ENCODE data around the gene SLC6A2. TPM values are rescaled to one million over a fixed set of nuclear protein-coding genes. Genes with fewer than 3 reads are reported as not detected.

SLC6A2 gene
- total and polyA plus RNA-seq, 12 donors = 0.17 TPM; not detected in 11

- peaks cover 0 to 7% (median 0%) of the 10 kb centered on the region in 11 donors for H3K9me3 ChIP-seq
- 84 to 86% methylated on average over 3 of the region's 3 CpGs for WGBS, 2 donors
- TF ChIP-seq CTCF (IDR thresholded peaks at IDR 0.05) = no peak
- no peak for ATAC-seq
- no peak overlapping the region for H3K27ac ChIP-seq
- no peak overlapping the region for H3K4me3 ChIP-seq
- intact Hi-C loops (cut with DNase I) = loop anchor here in 3 of 10 donors (10.0 kb wide), 2 partner anchors 597 to 607 kb away; no protein-coding TSS in a partner anchor
- DNase-seq = no peak
- H3K27me3 ChIP-seq = peaks cover 0 to 60% (median 16%) of the 10 kb centered on the region in 7 donors
- H3K4me1 ChIP-seq = no peaks in the 10 kb centered on the region
- no peaks in the 10 kb centered on the region for H3K36me3 ChIP-seq
Measured at GRCh38 chr16:55717326-55717725, 61.5 kb downstream of the SLC6A2 start.

- DNase-seq (no peak), ATAC-seq (no peak)
- Histone ChIP-seq H3K36me3 (no peaks in the 10 kb centered on the region), H3K4me3 (no peak overlapping the region), H3K9me3 (peaks cover 0 to 18% (median 0%) of the 10 kb centered on the region in 11 donors), H3K27ac (no peak overlapping the region), H3K4me1 (no peaks in the 10 kb centered on the region), H3K27me3 (peaks cover 0 to 24% (median 6%) of the 10 kb centered on the region in 7 donors)
- no peak for TF ChIP-seq CTCF (IDR thresholded peaks at IDR 0.05)
- WGBS, 2 donors = 71 to 73% methylated on average over 5 of the region's 5 CpGs
- intact Hi-C loops (cut with DNase I) = no loop called here
Measured at GRCh38 chr16:55725055-55725777, 69.4 kb downstream of the SLC6A2 start.

- intact Hi-C loops (cut with DNase I) = no loop called here
- no peaks in the 10 kb centered on the region for H3K4me1 ChIP-seq
- no peaks in the 10 kb centered on the region for H3K36me3 ChIP-seq
- H3K4me3 ChIP-seq = no peak overlapping the region
- no peak for TF ChIP-seq CTCF (IDR thresholded peaks at IDR 0.05)
- H3K9me3 ChIP-seq = peaks cover 0 to 1% (median 0%) of the 10 kb centered on the region in 11 donors
- no peak for DNase-seq
- H3K27ac ChIP-seq = no peak overlapping the region
- H3K27me3 ChIP-seq = peaks cover 0 to 28% (median 6%) of the 10 kb centered on the region in 7 donors
- 72 to 82% methylated on average over 6 of the region's 6 CpGs for WGBS, 2 donors
- no peak for ATAC-seq
Measured at GRCh38 chr16:55728797-55729196, 73.0 kb downstream of the SLC6A2 start.

GRCh38 chr16:55730115-55730514 is 74.3 kb downstream of the SLC6A2 start:
- DNase-seq = no peak
- Histone ChIP-seq H3K27ac (no peak overlapping the region), H3K4me3 (no peak overlapping the region), H3K4me1 (no peaks in the 10 kb centered on the region), H3K9me3 (no peaks in the 10 kb centered on the region), H3K36me3 (no peaks in the 10 kb centered on the region), H3K27me3 (peaks cover 0 to 41% (median 18%) of the 10 kb centered on the region in 7 donors)
- intact Hi-C loops (cut with DNase I) = no loop called here
- ATAC-seq = no peak
- no peak for TF ChIP-seq CTCF (IDR thresholded peaks at IDR 0.05)
- WGBS, 2 donors = 83 to 88% methylated on average over 5 of the region's 5 CpGs
